Measurements from ENCODE around the gene CYS1. TPM values are rescaled to one million over a fixed set of nuclear protein-coding genes. Genes with fewer than 3 reads are reported as not detected.

The CYS1 gene
- total RNA-seq, 2 experiments from 2014 or later = 0.68 TPM; not detected in 1

DNA sequence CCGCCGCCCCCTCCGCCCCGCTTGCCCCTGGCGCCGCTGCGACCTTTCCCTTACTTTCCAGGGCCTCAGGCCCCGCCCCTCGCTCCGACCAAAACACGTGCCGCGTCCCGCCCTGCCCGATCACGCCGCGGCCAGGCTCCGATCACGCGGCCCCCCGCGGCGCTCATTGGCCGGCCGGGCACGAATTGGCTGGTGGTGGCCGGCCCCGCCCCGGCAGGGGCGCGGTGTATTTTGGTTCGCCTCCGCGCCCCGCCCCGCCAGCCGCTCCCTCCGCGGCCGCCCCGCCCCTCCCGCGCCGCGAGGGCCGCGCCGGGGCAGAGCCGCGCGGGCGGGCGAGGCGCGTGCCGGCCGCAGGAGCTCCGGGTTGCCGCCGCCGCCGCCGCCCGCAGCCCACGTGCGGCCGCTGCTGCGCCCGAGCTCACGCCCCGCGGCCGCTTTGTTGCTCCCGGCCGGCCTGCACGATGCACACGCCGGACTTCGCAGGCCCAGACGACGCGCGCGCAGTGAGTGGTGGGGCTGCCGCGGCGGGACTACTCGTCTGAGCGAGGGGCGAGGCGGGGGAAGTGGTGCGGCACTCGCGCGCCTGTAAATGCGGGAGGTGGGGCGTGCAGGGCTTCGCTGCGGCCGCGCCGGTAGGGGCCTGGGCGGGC, 36.8 kb downstream of the CYS1 start, which contains the start of gene KLF11:
Gene KLF11, plus strand, starts transcription at position 295 of the 650 bp plus-strand sequence. Its CDS starts 167 bp downstream, at position 462.
- Histone ChIP-seq H3K4me2 (ENCODE audit: low read length) (peak within 1 kb of the TSS; percentile 55), H3K4me1 (ENCODE audit: insufficient read depth, low read length, poor library complexity, severe bottlenecking) (peaks cover 8% of the 10 kb centered on the region), H3K79me2 (ENCODE audit: insufficient read depth, low read depth, low read length) (no peaks in the 10 kb centered on the region; the same call in 1 of the 2 replicates), H3K9me2 (ENCODE audit: insufficient read depth, low read length) (no peaks in the 10 kb centered on the region), H3K36me3 (ENCODE audit: insufficient read depth, low read length) (0 out of 2 replicates have a peak, but pooled peaks cover 4% of the 10 kb centered on the region), H4K20me1 (ENCODE audit: insufficient read depth, low read length) (no peaks in the 10 kb centered on the region), H3K4me3 (ENCODE audit: low read depth, low read length, poor library complexity, severe bottlenecking) (peak within 1 kb of the TSS; percentile 64), H2AFZ (ENCODE audit: low read length) (no peak within 1 kb of the TSS; the same call in 1 of the 2 replicates), H3K9me3 (ENCODE audit: low read length) (no peaks in the 10 kb centered on the region), H3K27ac (ENCODE audit: low read depth, low read length, poor library complexity, severe bottlenecking) (peak within 1 kb of the TSS; percentile 59)
- POLR2A ChIA-PET = interaction anchor here (0.6 to 1.0 kb wide), 3 partner anchors 14 to 250 kb away, joined by 3 to 10 read pairs (median 5); no protein-coding TSS in a partner anchor
- CTCF ChIA-PET (ENCODE audit: unreplicated experiment) = no interaction called here
- intact Hi-C loops (cut with micrococcal nuclease; ENCODE audit: unreplicated experiment) = loop anchor here (5.0 to 10.0 kb wide), 3 partner anchors 401 to 489 kb away; partner anchors contain the start of genes ADAM17, ODC1 and YWHAQ
- no TSS peak for BruUV-seq (replicated peaks)
- peak; percentile 88 for DNase-seq (ENCODE audit: low spot score)
- no peak for TF ChIP-seq EZH2phosphoT487 (IDR thresholded peaks at IDR 0.05; ENCODE audit: borderline replicate concordance, low read depth, low read length)
- TF ChIP-seq, protein P1, sequence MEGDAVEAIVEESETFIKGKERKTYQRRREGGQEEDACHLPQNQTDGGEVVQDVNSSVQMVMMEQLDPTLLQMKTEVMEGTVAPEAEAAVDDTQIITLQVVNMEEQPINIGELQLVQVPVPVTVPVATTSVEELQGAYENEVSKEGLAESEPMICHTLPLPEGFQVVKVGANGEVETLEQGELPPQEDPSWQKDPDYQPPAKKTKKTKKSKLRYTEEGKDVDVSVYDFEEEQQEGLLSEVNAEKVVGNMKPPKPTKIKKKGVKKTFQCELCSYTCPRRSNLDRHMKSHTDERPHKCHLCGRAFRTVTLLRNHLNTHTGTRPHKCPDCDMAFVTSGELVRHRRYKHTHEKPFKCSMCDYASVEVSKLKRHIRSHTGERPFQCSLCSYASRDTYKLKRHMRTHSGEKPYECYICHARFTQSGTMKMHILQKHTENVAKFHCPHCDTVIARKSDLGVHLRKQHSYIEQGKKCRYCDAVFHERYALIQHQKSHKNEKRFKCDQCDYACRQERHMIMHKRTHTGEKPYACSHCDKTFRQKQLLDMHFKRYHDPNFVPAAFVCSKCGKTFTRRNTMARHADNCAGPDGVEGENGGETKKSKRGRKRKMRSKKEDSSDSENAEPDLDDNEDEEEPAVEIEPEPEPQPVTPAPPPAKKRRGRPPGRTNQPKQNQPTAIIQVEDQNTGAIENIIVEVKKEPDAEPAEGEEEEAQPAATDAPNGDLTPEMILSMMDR (conservative IDR thresholded peaks at IDR 0.05; ENCODE audit: low read length) = no peak

DNA sequence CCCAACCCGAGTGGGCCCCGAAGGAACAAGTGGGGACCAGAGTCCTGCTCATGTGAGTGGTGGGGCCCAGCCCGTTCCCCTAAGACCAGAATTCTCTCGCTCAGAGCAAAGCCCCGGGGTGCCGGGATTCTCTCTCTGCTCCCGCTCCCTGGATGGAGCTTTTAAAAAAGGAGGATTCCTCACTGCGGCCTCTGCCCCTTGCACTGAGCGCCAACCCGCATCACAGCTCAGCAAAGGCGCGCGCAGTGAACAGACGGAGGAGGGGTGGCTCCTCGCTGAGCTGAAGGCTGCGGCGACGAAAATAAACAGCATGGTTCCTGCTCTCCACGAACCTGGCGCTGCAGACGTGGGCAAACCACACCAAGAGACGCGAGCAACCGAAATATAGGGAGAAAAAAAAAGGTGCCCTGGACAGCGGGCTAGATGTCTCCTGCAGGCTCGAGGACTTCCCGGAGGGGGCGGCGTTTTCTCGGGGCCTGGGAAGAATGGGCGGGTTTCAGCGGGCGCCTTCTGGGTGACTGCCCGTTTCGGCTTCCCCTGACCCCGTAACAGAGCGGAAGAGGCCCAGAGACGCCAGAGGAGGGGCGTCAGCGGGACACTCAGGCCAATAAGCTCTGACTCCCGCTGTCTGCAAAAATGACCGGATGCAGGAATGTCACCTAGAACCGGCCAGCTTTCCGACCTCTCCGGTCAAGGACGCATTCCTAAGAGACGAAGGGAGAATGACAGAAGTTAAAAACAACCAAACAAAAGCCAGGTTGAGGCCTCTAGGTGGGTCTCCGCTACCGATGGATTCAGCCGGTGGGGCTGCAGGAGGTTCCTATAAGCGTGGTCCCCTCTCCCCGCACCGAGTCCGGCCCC, 37.7 kb downstream of the CYS1 start:
- Histone ChIP-seq H2AFZ (ENCODE audit: low read length) (no peak overlapping the region), H3K9me3 (ENCODE audit: low read length) (no peaks in the 10 kb centered on the region), H3K4me1 (ENCODE audit: insufficient read depth, low read length, poor library complexity, severe bottlenecking) (peaks cover 8% of the 10 kb centered on the region), H3K36me3 (ENCODE audit: insufficient read depth, low read length) (no peaks in the 10 kb centered on the region), H4K20me1 (ENCODE audit: insufficient read depth, low read length) (no peaks in the 10 kb centered on the region), H3K4me3 (ENCODE audit: low read depth, low read length, poor library complexity, severe bottlenecking) (no peak overlapping the region), H3K27ac (ENCODE audit: low read depth, low read length, poor library complexity, severe bottlenecking) (no peak overlapping the region), H3K9me2 (ENCODE audit: insufficient read depth, low read length) (no peaks in the 10 kb centered on the region), H3K79me2 (ENCODE audit: insufficient read depth, low read depth, low read length) (no peaks in the 10 kb centered on the region; the same call in 1 of the 2 replicates), H3K4me2 (ENCODE audit: low read length) (peak overlapping the region; percentile 29; the same call in 1 of the 2 replicates)
- TF ChIP-seq, protein P1 (conservative IDR thresholded peaks at IDR 0.05; ENCODE audit: low read length) = no peak
- no peak for TF ChIP-seq EZH2phosphoT487 (IDR thresholded peaks at IDR 0.05; ENCODE audit: borderline replicate concordance, low read depth, low read length)
- CTCF ChIA-PET (ENCODE audit: unreplicated experiment) = no interaction called here
- no TSS peak for BruUV-seq (replicated peaks)
- no peak for DNase-seq (ENCODE audit: low spot score)
- intact Hi-C loops (cut with micrococcal nuclease; ENCODE audit: unreplicated experiment) = loop anchor here (5.0 to 10.0 kb wide), 3 partner anchors 402 to 488 kb away; partner anchors contain the start of genes ADAM17, ODC1 and YWHAQ
- POLR2A ChIA-PET = no interaction called here
